ENCODE data around the gene NEDD8.

- TF ChIP-seq CTCF (conservative IDR thresholded peaks at IDR 0.05; ENCODE audit: low read depth, low read length) (no peak), EZH2 (IDR thresholded peaks at IDR 0.05; ENCODE audit: low read length, unreplicated experiment) (no peak)
Observed at GRCh38 chr14:24179961-24180796, 52.0 kb downstream of the NEDD8 start.
